SHP77 (cell line): Measurements from ENCODE around the gene MYEF2.
A peak's percentile ranks its signal among the peaks of the same experiment; 100 is the strongest.

Experiments
- DNase-seq, 2 experiments: peaks; one replicate each; lab custom pipeline; 2025; lab: John Stamatoyannopoulos, UW

Gene MYEF2, protein sequence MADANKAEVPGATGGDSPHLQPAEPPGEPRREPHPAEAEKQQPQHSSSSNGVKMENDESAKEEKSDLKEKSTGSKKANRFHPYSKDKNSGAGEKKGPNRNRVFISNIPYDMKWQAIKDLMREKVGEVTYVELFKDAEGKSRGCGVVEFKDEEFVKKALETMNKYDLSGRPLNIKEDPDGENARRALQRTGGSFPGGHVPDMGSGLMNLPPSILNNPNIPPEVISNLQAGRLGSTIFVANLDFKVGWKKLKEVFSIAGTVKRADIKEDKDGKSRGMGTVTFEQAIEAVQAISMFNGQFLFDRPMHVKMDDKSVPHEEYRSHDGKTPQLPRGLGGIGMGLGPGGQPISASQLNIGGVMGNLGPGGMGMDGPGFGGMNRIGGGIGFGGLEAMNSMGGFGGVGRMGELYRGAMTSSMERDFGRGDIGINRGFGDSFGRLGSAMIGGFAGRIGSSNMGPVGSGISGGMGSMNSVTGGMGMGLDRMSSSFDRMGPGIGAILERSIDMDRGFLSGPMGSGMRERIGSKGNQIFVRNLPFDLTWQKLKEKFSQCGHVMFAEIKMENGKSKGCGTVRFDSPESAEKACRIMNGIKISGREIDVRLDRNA

DNA sequence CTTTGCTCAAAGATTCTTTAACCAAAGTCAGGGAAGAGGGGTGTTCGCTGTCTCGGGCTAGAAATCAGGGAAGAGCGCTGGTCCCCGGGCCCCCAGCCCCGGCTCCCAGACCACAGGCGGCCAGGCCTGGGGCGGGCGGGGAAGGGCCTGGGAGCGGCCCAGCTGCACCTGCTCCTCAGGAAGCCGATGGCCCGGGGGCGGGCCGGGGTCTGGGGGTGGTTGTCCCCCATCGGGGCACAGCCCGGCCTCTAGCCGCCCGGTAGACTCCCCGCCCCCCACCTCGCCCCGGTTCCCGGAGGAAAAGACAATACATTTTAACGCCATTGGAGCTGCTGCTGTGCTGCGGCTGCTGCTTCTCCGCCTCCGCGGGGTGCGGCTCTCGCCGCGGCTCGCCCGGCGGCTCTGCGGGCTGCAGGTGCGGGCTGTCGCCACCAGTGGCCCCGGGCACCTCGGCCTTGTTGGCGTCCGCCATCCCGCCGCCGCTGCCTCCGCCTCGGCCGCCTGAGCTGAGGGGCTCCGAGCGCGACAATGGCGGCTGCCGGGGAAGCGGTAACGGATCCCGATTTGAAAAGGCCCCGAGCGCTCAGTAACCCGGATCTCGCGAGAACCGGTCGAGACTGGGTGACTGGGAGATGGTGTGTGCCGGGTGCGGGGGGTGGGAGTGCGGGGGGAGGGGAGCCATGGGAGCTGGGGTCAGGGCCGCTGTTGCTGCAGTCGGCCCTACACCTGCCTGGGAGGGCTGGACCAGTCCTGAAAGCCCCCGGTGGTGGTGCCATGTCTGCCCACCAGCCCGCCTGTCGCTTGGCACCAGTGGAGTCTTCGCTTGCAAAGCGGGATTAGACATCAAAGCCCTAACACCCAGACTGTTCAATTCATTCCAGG is at the start of gene MYEF2:
Gene MYEF2 (minus strand): TSS at position 530 of the 882 bp plus-strand sequence. CDS start 58 bp downstream, at position 472.
- DNase-seq = peak; percentile 82 to 90

GRCh38 chr15:48225771-48226170 is 47.7 kb upstream of the MYEF2 start:
- no peak for DNase-seq

GRCh38 chr15:48222627-48223026 is 44.5 kb upstream of the MYEF2 start:
- DNase-seq = no peak

- DNase-seq = no peak
Observed at GRCh38 chr15:48221885-48222284, 43.8 kb upstream of the MYEF2 start.

DNA sequence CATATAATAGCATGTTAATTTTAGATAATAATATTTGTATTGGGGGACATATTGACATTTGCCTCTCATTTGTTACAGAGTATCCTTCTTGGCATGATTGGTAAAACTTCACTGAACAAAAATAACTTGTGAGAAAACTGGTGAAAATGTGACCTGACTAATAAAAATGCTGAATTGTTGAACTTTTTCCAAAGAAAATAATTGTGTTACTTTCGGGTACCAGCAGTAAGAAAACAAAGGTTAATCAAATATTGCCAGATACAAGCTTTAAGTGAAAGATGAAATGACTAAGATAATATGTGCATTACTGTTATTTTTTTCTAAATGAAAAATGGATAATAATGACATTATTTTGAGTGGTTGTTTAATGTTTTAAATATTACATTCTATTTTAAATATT is 43.2 kb upstream of the MYEF2 start:
- no peak for DNase-seq

- DNase-seq = no peak
Observed at GRCh38 chr15:48205981-48206380, 27.9 kb upstream of the MYEF2 start, which contains the start of gene SLC12A1. SLC12A1 (plus strand) TSS chr15:48206302; CDS start chr15:48207720, 1,418 bp downstream.

- DNase-seq = no peak
Observed at GRCh38 chr15:48202068-48202467, 24.0 kb upstream of the MYEF2 start.

GRCh38 chr15:48191574-48192225 is 13.6 kb upstream of the MYEF2 start, which contains the start of gene CTXN2:
CTXN2 (plus strand) TSS chr15:48191665; CDS start chr15:48201301, 9,636 bp downstream.
- peak; percentile 54 to 75 for DNase-seq

DNA sequence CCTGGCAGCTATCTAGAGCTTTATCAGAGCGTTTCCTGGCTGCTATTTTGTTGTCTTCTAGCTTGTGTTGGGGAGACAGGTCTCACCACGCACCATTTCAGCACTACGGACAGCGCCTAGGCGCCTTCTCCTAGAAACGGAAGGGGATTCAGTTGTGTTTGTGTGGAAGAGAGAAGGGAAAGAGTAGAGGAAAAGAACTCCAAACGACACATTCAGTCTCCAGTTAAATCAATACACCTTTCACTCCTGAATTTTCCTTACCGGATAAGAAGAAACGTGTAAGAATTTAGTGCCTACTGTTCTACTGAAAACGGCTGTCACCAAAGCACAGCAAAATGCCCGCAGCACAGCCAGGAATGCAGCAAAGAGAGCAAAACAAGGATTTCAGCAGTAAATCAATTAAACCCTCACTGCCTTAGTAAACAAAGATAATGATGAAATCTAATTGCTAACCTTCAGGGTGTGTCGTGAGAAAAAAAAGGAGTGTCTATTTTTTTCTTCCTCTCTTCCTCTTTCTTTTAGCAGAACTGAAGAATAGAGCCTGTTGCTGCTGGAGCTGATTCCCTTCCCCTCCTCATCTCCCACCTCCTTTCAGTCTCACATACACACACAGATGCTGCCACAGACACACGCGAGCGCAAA is 13.0 kb upstream of the MYEF2 start:
- no peak for DNase-seq

DNA sequence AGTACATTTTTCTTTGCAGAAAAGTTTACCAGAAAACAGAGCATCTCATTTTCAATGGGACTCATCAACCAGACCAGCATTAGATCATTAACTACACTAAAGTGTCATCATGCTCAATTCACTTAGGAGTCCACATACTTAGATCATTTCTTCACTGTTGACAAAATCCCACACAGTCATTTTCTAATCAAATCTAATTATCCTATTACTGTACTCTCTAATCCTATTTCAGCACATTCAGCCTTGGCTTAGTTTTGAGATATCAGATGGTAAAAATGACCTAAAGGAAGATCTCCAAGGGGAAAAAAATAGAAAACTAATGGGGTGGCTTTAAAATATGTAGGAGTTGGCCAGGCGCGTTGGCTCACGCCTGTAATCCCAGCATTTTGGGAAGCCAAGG is 8.2 kb upstream of the MYEF2 start:
- DNase-seq = no peak

DNA sequence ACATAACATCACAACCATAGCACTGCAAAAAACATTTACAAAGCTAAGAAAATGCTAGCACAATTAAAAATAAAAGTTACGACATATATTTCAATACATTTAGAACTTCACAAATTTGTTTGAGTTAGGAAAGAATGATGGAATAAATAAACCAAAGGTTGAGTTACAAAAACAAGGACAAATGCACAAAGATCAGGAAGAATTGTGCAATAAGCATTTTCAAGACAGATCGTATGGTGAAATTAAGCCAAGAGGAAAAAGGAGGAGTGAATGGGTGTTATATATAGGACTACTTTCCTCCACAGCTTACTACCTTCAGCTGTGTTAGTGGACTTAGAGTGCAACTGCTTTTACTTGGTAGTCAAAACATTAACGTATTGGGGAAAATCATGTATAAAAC is 7.4 kb upstream of the MYEF2 start:
- no peak for DNase-seq

- DNase-seq = no peak
Observed at GRCh38 chr15:48182749-48183148, 4.7 kb upstream of the MYEF2 start.

GRCh38 chr15:48178648-48178931 is 495 bp upstream of the MYEF2 start:
- DNase-seq = no peak

- DNase-seq = peak; percentile 33 to 46
Observed at GRCh38 chr15:48177383-48177765, 721 bp downstream of the MYEF2 start.

DNA sequence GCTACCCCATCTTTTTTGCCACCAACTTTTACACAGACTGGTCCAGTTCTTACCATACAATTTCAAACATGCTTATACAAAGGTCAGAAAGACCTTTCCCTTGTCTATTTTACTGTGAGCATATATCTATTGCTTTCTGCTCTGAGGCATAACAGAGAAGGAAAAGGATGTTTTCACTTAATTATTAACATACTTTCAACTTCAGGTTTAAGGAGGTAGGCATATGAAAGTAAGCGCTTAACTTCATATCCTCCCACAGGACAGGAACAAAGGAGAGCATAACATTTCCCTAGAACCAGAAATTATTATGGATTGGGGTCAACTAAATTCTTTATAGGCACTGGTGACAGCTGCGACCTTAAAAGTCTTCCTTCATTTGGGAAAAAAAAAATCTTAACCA is 1.1 kb downstream of the MYEF2 start:
- no peak for DNase-seq

DNA sequence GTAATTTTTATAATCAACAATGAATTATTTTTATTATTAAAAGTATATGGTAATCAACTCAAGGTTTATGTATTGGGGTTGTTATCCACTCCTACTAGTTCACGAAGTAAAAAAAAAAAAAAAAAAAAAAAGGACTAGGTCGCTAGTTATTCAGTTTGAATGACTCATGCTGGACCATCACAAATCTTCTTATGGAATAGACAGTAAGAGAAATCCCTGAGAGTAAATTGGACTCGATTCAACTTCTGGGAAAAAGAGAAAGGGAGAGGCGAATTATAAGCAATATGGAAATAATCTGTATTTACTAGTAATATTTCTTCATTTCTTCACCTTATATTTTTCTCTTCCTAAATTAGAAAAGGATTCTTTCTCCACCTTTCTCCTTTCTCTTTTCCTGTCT is 2.0 kb downstream of the MYEF2 start:
- DNase-seq = no peak

GRCh38 chr15:48175126-48175525 is 3.0 kb downstream of the MYEF2 start:
- DNase-seq = no peak

DNA sequence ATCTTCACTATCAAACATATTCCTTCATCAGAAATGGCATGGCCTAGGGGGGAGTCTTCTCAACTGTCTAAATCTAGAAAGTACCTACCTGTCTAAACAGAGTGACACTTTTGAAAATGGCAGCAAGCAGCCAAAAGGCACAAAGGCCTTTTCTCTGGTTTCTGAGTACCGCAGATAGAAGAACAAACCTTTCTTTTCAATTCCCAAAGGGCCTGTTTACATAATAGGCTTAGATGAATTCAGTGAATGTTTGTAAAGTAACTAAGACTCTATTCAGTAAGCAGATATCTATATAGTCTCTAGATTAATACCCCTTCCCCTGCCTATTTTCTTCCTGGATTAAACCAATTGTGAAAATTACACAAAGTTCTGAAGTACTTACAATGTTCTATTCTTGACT is 7.1 kb downstream of the MYEF2 start:
- DNase-seq = no peak

GRCh38 chr15:48168616-48169015 is 9.5 kb downstream of the MYEF2 start:
- DNase-seq = no peak

- DNase-seq = no peak
Observed at GRCh38 chr15:48153526-48153925, 24.6 kb downstream of the MYEF2 start.

DNA sequence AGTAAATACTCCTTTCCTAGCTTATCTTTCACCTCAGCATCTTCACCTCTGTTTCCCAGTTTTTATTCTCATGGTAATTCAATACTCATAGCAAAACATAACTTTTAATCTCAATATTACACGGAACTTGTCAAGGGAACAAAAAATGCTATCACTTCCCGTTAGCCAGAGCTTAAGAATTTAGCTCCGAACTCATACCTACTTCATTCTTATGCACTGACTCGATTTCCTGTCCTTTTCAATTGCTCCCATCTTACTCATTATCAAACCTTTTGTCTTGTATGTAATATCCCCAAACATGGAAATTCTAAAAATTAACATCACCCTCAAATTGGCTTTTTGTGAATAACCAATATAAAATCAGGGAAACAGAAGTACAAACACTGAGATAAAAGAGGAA is 28.2 kb downstream of the MYEF2 start:
- no peak for DNase-seq

- no peak for DNase-seq
Observed at GRCh38 chr15:48147358-48147757, 30.7 kb downstream of the MYEF2 start.
